Stimulated activated naive CD8-positive, alpha-beta T cell treated with anti-CD3 and anti-CD28 coated beads, Interleukin-15, amount 100 ng/mL, for 72 hours (primary cell): Measurements from ENCODE around the gene PCTP.
A peak's percentile ranks its signal among the peaks of the same experiment; 100 is the strongest.

Source experiments
- ATAC-seq: fragments of 150-1000 bp; cut with Tn5 transposase; 2 replicates; pipeline ENCODE4 v1.10.0; 2021; ENCODE audit warnings: mild to moderate bottlenecking, moderate library complexity
- DNase-seq, 2 donors: peaks; one replicate each; pipeline ENCODE4 v3.0.0; 2021 to 2022
- H3K27ac Mint-ChIP-seq, 2 donors: one replicate each; pipeline ENCODE4 v1.8.0; 2022; ENCODE audit warnings: mild to moderate bottlenecking in 2 of 2, mixed read lengths in 2 of 2, moderate library complexity in 2 of 2
- H3K27me3 Mint-ChIP-seq: one replicate; pipeline ENCODE4 v1.8.0; 2022; ENCODE audit warnings: mixed read lengths
- H3K4me1 Mint-ChIP-seq: one replicate; pipeline ENCODE4 v1.8.0; 2022; ENCODE audit warnings: mild to moderate bottlenecking, mixed read lengths
- H3K4me3 Mint-ChIP-seq, 2 donors: one replicate each; pipeline ENCODE4 v1.8.0; 2022; ENCODE audit warnings: mild to moderate bottlenecking in 2 of 2, mixed read lengths in 2 of 2, moderate library complexity in 1 of 2
- H3K9me3 Mint-ChIP-seq, 2 donors: one replicate each; pipeline ENCODE4 v1.8.0; 2022; ENCODE audit warnings: mixed read lengths in 2 of 2

The PCTP gene

GRCh38 chr17:55740511-55741355 is 10.1 kb upstream of the PCTP start:
- H3K4me1 Mint-ChIP-seq: peaks cover 3% of the 10 kb centered on the region
- no peak for DNase-seq
- no peak overlapping the region for H3K27ac Mint-ChIP-seq
- no peak overlapping the region for H3K4me3 Mint-ChIP-seq
- no peak for ATAC-seq
- no peaks in the 10 kb centered on the region for H3K9me3 Mint-ChIP-seq
- peaks cover 17% of the 10 kb centered on the region for H3K27me3 Mint-ChIP-seq

GRCh38 chr17:55741356-55741700 is 9.5 kb upstream of the PCTP start:
- H3K27ac Mint-ChIP-seq: no peak overlapping the region
- H3K27me3 Mint-ChIP-seq: peaks cover 23% of the 10 kb centered on the region
- no peaks in the 10 kb centered on the region for H3K9me3 Mint-ChIP-seq
- DNase-seq: no peak
- no peak overlapping the region for H3K4me3 Mint-ChIP-seq
- H3K4me1 Mint-ChIP-seq: no peaks in the 10 kb centered on the region
- no peak for ATAC-seq

GRCh38 chr17:55742272-55743102 is 8.4 kb upstream of the PCTP start:
- ATAC-seq (no peak), DNase-seq (no peak)
- peaks cover 33% of the 10 kb centered on the region for H3K27me3 Mint-ChIP-seq
- no peak overlapping the region for H3K27ac Mint-ChIP-seq
- no peaks in the 10 kb centered on the region for H3K9me3 Mint-ChIP-seq
- H3K4me3 Mint-ChIP-seq: no peak overlapping the region
- H3K4me1 Mint-ChIP-seq: no peaks in the 10 kb centered on the region

GRCh38 chr17:55743103-55743679 is 7.7 kb upstream of the PCTP start:
- Mint-ChIP-seq H3K9me3 (no peaks in the 10 kb centered on the region), H3K27me3 (peaks cover 35% of the 10 kb centered on the region), H3K4me3 (no peak overlapping the region), H3K4me1 (no peaks in the 10 kb centered on the region), H3K27ac (no peak overlapping the region)
- ATAC-seq (no peak), DNase-seq (no peak)

GRCh38 chr17:55745258-55745657 is 5.6 kb upstream of the PCTP start:
- Mint-ChIP-seq H3K27ac (no peak overlapping the region), H3K9me3 (no peaks in the 10 kb centered on the region), H3K4me3 (no peak overlapping the region), H3K27me3 (peaks cover 36% of the 10 kb centered on the region), H3K4me1 (no peaks in the 10 kb centered on the region)
- no peak for DNase-seq
- no peak for ATAC-seq

- Mint-ChIP-seq H3K9me3 (no peaks in the 10 kb centered on the region), H3K27ac (no peak overlapping the region), H3K4me1 (peaks cover 8% of the 10 kb centered on the region), H3K4me3 (no peak overlapping the region), H3K27me3 (peaks cover 36% of the 10 kb centered on the region)
- DNase-seq (no peak), ATAC-seq (no peak)
These were observed 4.4 kb upstream of the PCTP start for GRCh38 chr17:55746466-55746865.

GRCh38 chr17:55747209-55747608 is 3.6 kb upstream of the PCTP start:
- Mint-ChIP-seq H3K9me3 (no peaks in the 10 kb centered on the region), H3K27ac (no peak overlapping the region), H3K4me3 (no peak overlapping the region), H3K27me3 (peaks cover 36% of the 10 kb centered on the region), H3K4me1 (peaks cover 15% of the 10 kb centered on the region)
- DNase-seq (no peak), ATAC-seq (no peak)

GRCh38 chr17:55748841-55749240 is 2.0 kb upstream of the PCTP start:
- H3K27ac Mint-ChIP-seq: no peak overlapping the region
- no peak overlapping the region for H3K4me3 Mint-ChIP-seq
- no peaks in the 10 kb centered on the region for H3K9me3 Mint-ChIP-seq
- H3K4me1 Mint-ChIP-seq: peaks cover 15% of the 10 kb centered on the region
- ATAC-seq: no peak
- H3K27me3 Mint-ChIP-seq: peaks cover 36% of the 10 kb centered on the region
- DNase-seq: no peak

- Mint-ChIP-seq H3K27me3 (peaks cover 34% of the 10 kb centered on the region), H3K27ac (no peak overlapping the region), H3K4me3 (peak overlapping the region in 1 of 2 donors; percentile 88), H3K4me1 (peaks cover 15% of the 10 kb centered on the region), H3K9me3 (no peaks in the 10 kb centered on the region)
- no peak for DNase-seq
- ATAC-seq: no peak
These were observed 866 bp upstream of the PCTP start for GRCh38 chr17:55749985-55750384.

- no peak for ATAC-seq
These were observed 934 bp downstream of the PCTP start for GRCh38 chr17:55751720-55752250.

GRCh38 chr17:55756689-55757088 is 5.8 kb downstream of the PCTP start:
- peaks cover 5% of the 10 kb centered on the region for H3K4me1 Mint-ChIP-seq
- H3K9me3 Mint-ChIP-seq: no peaks in the 10 kb centered on the region
- DNase-seq: no peak
- H3K27ac Mint-ChIP-seq: no peak overlapping the region
- no peak for ATAC-seq
- no peaks in the 10 kb centered on the region for H3K27me3 Mint-ChIP-seq
- no peak overlapping the region for H3K4me3 Mint-ChIP-seq

More at GRCh38 chr17:55751720-55752250, 934 bp downstream of the PCTP start:
- no peak for DNase-seq
- H3K4me3 Mint-ChIP-seq: peak overlapping the region; percentile 81 to 88
- H3K27me3 Mint-ChIP-seq: peaks cover 16% of the 10 kb centered on the region
- H3K27ac Mint-ChIP-seq: peak overlapping the region in 1 of 2 donors; percentile 78
- H3K9me3 Mint-ChIP-seq: no peaks in the 10 kb centered on the region
- peaks cover 15% of the 10 kb centered on the region for H3K4me1 Mint-ChIP-seq

GRCh38 chr17:55757659-55758058 is 6.8 kb downstream of the PCTP start:
- DNase-seq (no peak), ATAC-seq (no peak)
- Mint-ChIP-seq H3K27me3 (no peaks in the 10 kb centered on the region), H3K27ac (no peak overlapping the region), H3K4me3 (no peak overlapping the region), H3K9me3 (no peaks in the 10 kb centered on the region), H3K4me1 (no peaks in the 10 kb centered on the region)

- Mint-ChIP-seq H3K9me3 (no peaks in the 10 kb centered on the region), H3K27ac (no peak overlapping the region), H3K4me3 (no peak overlapping the region), H3K4me1 (no peaks in the 10 kb centered on the region), H3K27me3 (no peaks in the 10 kb centered on the region)
- DNase-seq: no peak
- ATAC-seq: no peak
These were observed 7.3 kb downstream of the PCTP start for GRCh38 chr17:55758171-55758570.

- no peaks in the 10 kb centered on the region for H3K27me3 Mint-ChIP-seq
- no peak for ATAC-seq
- no peak overlapping the region for H3K4me3 Mint-ChIP-seq
- H3K27ac Mint-ChIP-seq: no peak overlapping the region
- H3K9me3 Mint-ChIP-seq: no peaks in the 10 kb centered on the region
- DNase-seq: no peak
- H3K4me1 Mint-ChIP-seq: no peaks in the 10 kb centered on the region
These were observed 9.9 kb downstream of the PCTP start for GRCh38 chr17:55760643-55761355.

GRCh38 chr17:55762086-55762858 is 11.4 kb downstream of the PCTP start:
- DNase-seq: no peak
- H3K4me3 Mint-ChIP-seq: no peak overlapping the region
- H3K4me1 Mint-ChIP-seq: no peaks in the 10 kb centered on the region
- H3K27ac Mint-ChIP-seq: no peak overlapping the region
- H3K9me3 Mint-ChIP-seq: no peaks in the 10 kb centered on the region
- H3K27me3 Mint-ChIP-seq: no peaks in the 10 kb centered on the region
- ATAC-seq: no peak
